Measurements from ENCODE around the gene MCIDAS. TPM values are rescaled to one million over a fixed set of nuclear protein-coding genes. Genes with fewer than 3 reads are reported as not detected.

Gene MCIDAS
- total RNA-seq, 2 experiments from 2014 or later = 0.08 to 0.11 TPM

- ChIA-PET POLR2A (no interaction called here), CTCF (interaction anchor here (1.1 to 1.2 kb wide), 2 partner anchors 52 to 519 kb away, joined by 3 to 4 read pairs; no protein-coding TSS in a partner anchor)
Measured at GRCh38 chr5:55172937-55173686, 54.0 kb downstream of the MCIDAS start, which contains the start of gene CDC20B. CDC20B (minus strand) TSS chr5:55173177; CDS start chr5:55173000, 177 bp downstream.

GRCh38 chr5:55172051-55172899 is 54.8 kb downstream of the MCIDAS start:
- CTCF ChIA-PET = interaction anchor here (0.7 to 1.3 kb wide), 5 partner anchors 16 to 520 kb away, joined by 3 to 4 read pairs (median 3); no protein-coding TSS in a partner anchor

GRCh38 chr5:55171471-55171870 is 55.6 kb downstream of the MCIDAS start:
- CTCF ChIA-PET = interaction anchor here (1.3 kb wide), 1 partner anchor 88 kb away, joined by 4 read pairs; no protein-coding TSS in a partner anchor
- POLR2A ChIA-PET = no interaction called here

More at GRCh38 chr5:55172051-55172899, 54.8 kb downstream of the MCIDAS start:
- POLR2A ChIA-PET = no interaction called here

Other genes starting within 250 kb of the MCIDAS start
- gene ESM1, start 241.7 kb downstream of the MCIDAS start, total RNA-seq = not detected
- gene GZMK, start 203.1 kb downstream of the MCIDAS start, total RNA-seq = 1 to 10 TPM in 1 of 2 experiments, under 1 TPM in 1; 0.94 to 1.4 TPM
- 10 to 100 TPM; 18.3 TPM for gene GZMA, start 124.7 kb downstream of the MCIDAS start, total RNA-seq
- not detected for gene GPX8, start 67.1 kb downstream of the MCIDAS start, total RNA-seq
- under 1 TPM; 0.08 to 0.21 TPM for gene CDC20B, start 54.1 kb downstream of the MCIDAS start, total RNA-seq
- under 1 TPM; 0.13 to 0.19 TPM for gene CCNO, start 6.3 kb upstream of the MCIDAS start, total RNA-seq
- gene DHX29, start 80.4 kb upstream of the MCIDAS start, total RNA-seq = 10 to 100 TPM; 18.7 to 19.6 TPM
- 100 to 1,000 TPM; 108 to 118 TPM for gene MTREX, start 80.7 kb upstream of the MCIDAS start, total RNA-seq

All from activated CD8-positive, alpha-beta memory T cell treated with anti-CD3 and anti-CD28 coated beads for 36 hours (primary cell).